GM13976 (cell line): Measurements from ENCODE around the gene CIP2A.

ENCODE experiments used
- DNase-seq: peaks from one replicate; pipeline ENCODE4 v3.0.0; 2012; ENCODE audit warnings: low spot score
- in situ Hi-C: fragments of 300-500 bp; cut with MboI; formaldehyde crosslinking; loops from one replicate; pipeline ENCODE4 v1.12.0; 2022; ENCODE audit warnings: low sequenced_read_pairs, mixed read lengths, inconsistent platforms; ENCODE audit not compliant: unreplicated experiment
- TF ChIP-seq, protein P1 (sequence below): IDR thresholded peaks from 2 replicates; pipeline ENCODE4 v1.5.1; 2012; ENCODE audit warnings: borderline replicate concordance, mild to moderate bottlenecking; ENCODE audit not compliant: insufficient read depth; ENCODE audit errors: extremely low read depth, missing control alignments, control extremely low read depth

Gene CIP2A

DNA sequence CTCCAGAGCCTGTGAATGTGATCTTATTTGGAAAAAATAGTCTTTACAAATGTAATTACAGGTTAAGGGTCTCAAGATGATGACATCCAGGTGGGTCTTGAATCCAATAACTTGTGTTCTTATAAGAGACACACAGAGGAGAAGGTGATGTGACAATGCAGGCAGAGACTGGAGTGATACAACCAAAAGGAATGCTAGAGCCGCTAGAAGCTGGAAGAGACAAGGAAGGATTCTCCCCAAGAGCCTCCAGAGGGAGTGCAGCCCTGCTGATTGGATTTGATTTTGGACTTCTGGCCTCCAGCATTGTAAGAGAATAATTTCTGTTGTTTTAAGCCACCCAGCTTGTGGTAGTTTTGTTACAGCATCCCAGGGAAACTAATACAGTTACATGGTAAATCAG, 88.5 kb downstream of the CIP2A start:
- TF ChIP-seq, protein P1, sequence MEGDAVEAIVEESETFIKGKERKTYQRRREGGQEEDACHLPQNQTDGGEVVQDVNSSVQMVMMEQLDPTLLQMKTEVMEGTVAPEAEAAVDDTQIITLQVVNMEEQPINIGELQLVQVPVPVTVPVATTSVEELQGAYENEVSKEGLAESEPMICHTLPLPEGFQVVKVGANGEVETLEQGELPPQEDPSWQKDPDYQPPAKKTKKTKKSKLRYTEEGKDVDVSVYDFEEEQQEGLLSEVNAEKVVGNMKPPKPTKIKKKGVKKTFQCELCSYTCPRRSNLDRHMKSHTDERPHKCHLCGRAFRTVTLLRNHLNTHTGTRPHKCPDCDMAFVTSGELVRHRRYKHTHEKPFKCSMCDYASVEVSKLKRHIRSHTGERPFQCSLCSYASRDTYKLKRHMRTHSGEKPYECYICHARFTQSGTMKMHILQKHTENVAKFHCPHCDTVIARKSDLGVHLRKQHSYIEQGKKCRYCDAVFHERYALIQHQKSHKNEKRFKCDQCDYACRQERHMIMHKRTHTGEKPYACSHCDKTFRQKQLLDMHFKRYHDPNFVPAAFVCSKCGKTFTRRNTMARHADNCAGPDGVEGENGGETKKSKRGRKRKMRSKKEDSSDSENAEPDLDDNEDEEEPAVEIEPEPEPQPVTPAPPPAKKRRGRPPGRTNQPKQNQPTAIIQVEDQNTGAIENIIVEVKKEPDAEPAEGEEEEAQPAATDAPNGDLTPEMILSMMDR = no peak
- in situ Hi-C loops = no loop called here
- DNase-seq = no peak
